ENCODE results near the gene LTF.

Gene LTF

GRCh38 chr3:46484911-46485778 lies 20.4 kb upstream of the LTF start:
- no peaks in the 10 kb centered on the region for H3K36me3 ChIP-seq (ENCODE audit: insufficient read depth, low read length)
- TF ChIP-seq FOXP2 (optimal IDR thresholded peaks at IDR 0.05; ENCODE audit: control extremely low read depth, extremely low read length, insufficient read depth) (no peak), POLR2AphosphoS5 (IDR thresholded peaks at IDR 0.05; ENCODE audit: borderline replicate concordance, low read depth, low read length) (no peak), EZH2 (IDR thresholded peaks at IDR 0.05) (no peak)
- no peak overlapping the region for H3K9ac ChIP-seq (ENCODE audit: insufficient read length)
- no peak overlapping the region for H3K4me3 ChIP-seq
- H3K27ac ChIP-seq, result no peak overlapping the region
- no peak for DNase-seq (ENCODE audit: low read depth, low spot score)
- H3K9me3 ChIP-seq (ENCODE audit: low read depth, low read length), result no peaks in the 10 kb centered on the region

- TF ChIP-seq EZH2 (IDR thresholded peaks at IDR 0.05), result no peak
- no peak for DNase-seq (ENCODE audit: low read depth, low spot score)
- no peak overlapping the region for H3K27ac ChIP-seq
- no peaks in the 10 kb centered on the region for H3K36me3 ChIP-seq (ENCODE audit: insufficient read depth, low read length)
- no peak overlapping the region for H3K4me3 ChIP-seq
- H3K9ac ChIP-seq (ENCODE audit: insufficient read length), result no peak overlapping the region
- H3K9me3 ChIP-seq (ENCODE audit: low read depth, low read length), result no peaks in the 10 kb centered on the region
These were observed 19.7 kb upstream of the LTF start for GRCh38 chr3:46484388-46484787.

GRCh38 chr3:46483825-46484224 lies 19.1 kb upstream of the LTF start:
- no peak overlapping the region for H3K27ac ChIP-seq
- no peaks in the 10 kb centered on the region for H3K9me3 ChIP-seq (ENCODE audit: low read depth, low read length)
- no peak overlapping the region for H3K9ac ChIP-seq (ENCODE audit: insufficient read length)
- no peak for DNase-seq (ENCODE audit: low read depth, low spot score)
- no peak overlapping the region for H3K4me3 ChIP-seq
- TF ChIP-seq POLR2AphosphoS5 (IDR thresholded peaks at IDR 0.05; ENCODE audit: borderline replicate concordance, low read depth, low read length) (no peak), EZH2 (IDR thresholded peaks at IDR 0.05) (no peak), FOXP2 (optimal IDR thresholded peaks at IDR 0.05; ENCODE audit: control extremely low read depth, extremely low read length, insufficient read depth) (no peak)
- no peaks in the 10 kb centered on the region for H3K36me3 ChIP-seq (ENCODE audit: insufficient read depth, low read length)

GRCh38 chr3:46482632-46483350 lies 18.1 kb upstream of the LTF start:
- TF ChIP-seq POLR2AphosphoS5 (IDR thresholded peaks at IDR 0.05; ENCODE audit: borderline replicate concordance, low read depth, low read length), result no peak
- no peak for TF ChIP-seq FOXP2 (optimal IDR thresholded peaks at IDR 0.05; ENCODE audit: control extremely low read depth, extremely low read length, insufficient read depth)
- TF ChIP-seq EZH2 (IDR thresholded peaks at IDR 0.05), result no peak
- Histone ChIP-seq H3K27ac (no peak overlapping the region), H3K36me3 (ENCODE audit: insufficient read depth, low read length) (no peaks in the 10 kb centered on the region), H3K4me3 (no peak overlapping the region), H3K9me3 (ENCODE audit: low read depth, low read length) (no peaks in the 10 kb centered on the region), H3K9ac (ENCODE audit: insufficient read length) (no peak overlapping the region)
- DNase-seq (ENCODE audit: low read depth, low spot score), result no peak

- no peak overlapping the region for H3K27ac ChIP-seq
- no peak overlapping the region for H3K4me3 ChIP-seq
- no peak for DNase-seq (ENCODE audit: low read depth, low spot score)
- H3K9ac ChIP-seq (ENCODE audit: insufficient read length), result no peak overlapping the region
- TF ChIP-seq FOXP2 (optimal IDR thresholded peaks at IDR 0.05; ENCODE audit: control extremely low read depth, extremely low read length, insufficient read depth), result no peak
- TF ChIP-seq EZH2 (IDR thresholded peaks at IDR 0.05), result no peak
- no peak for TF ChIP-seq POLR2AphosphoS5 (IDR thresholded peaks at IDR 0.05; ENCODE audit: borderline replicate concordance, low read depth, low read length)
- no peaks in the 10 kb centered on the region for H3K36me3 ChIP-seq (ENCODE audit: insufficient read depth, low read length)
- H3K9me3 ChIP-seq (ENCODE audit: low read depth, low read length), result no peaks in the 10 kb centered on the region
These were observed 16.9 kb upstream of the LTF start for GRCh38 chr3:46481636-46482035.

- no peak overlapping the region for H3K9ac ChIP-seq (ENCODE audit: insufficient read length)
- no peak for DNase-seq (ENCODE audit: low read depth, low spot score)
- TF ChIP-seq EZH2 (IDR thresholded peaks at IDR 0.05) (no peak), POLR2AphosphoS5 (IDR thresholded peaks at IDR 0.05; ENCODE audit: borderline replicate concordance, low read depth, low read length) (no peak), FOXP2 (optimal IDR thresholded peaks at IDR 0.05; ENCODE audit: control extremely low read depth, extremely low read length, insufficient read depth) (no peak)
- no peaks in the 10 kb centered on the region for H3K36me3 ChIP-seq (ENCODE audit: insufficient read depth, low read length)
- no peak overlapping the region for H3K27ac ChIP-seq
- no peaks in the 10 kb centered on the region for H3K9me3 ChIP-seq (ENCODE audit: low read depth, low read length)
- H3K4me3 ChIP-seq, result no peak overlapping the region
These were observed 15.9 kb upstream of the LTF start for GRCh38 chr3:46480491-46481195.

GRCh38 chr3:46479696-46480095 lies 15.0 kb upstream of the LTF start:
- Histone ChIP-seq H3K27ac (no peak overlapping the region), H3K4me3 (no peak overlapping the region), H3K9ac (ENCODE audit: insufficient read length) (no peak overlapping the region), H3K36me3 (ENCODE audit: insufficient read depth, low read length) (no peaks in the 10 kb centered on the region), H3K9me3 (ENCODE audit: low read depth, low read length) (no peaks in the 10 kb centered on the region)
- DNase-seq (ENCODE audit: low read depth, low spot score), result no peak
- TF ChIP-seq POLR2AphosphoS5 (IDR thresholded peaks at IDR 0.05; ENCODE audit: borderline replicate concordance, low read depth, low read length) (no peak), FOXP2 (optimal IDR thresholded peaks at IDR 0.05; ENCODE audit: control extremely low read depth, extremely low read length, insufficient read depth) (no peak), EZH2 (IDR thresholded peaks at IDR 0.05) (no peak)

GRCh38 chr3:46479021-46479420 lies 14.3 kb upstream of the LTF start:
- no peak for DNase-seq (ENCODE audit: low read depth, low spot score)
- H3K9ac ChIP-seq (ENCODE audit: insufficient read length), result no peak overlapping the region
- no peak overlapping the region for H3K4me3 ChIP-seq
- H3K9me3 ChIP-seq (ENCODE audit: low read depth, low read length), result no peaks in the 10 kb centered on the region
- no peaks in the 10 kb centered on the region for H3K36me3 ChIP-seq (ENCODE audit: insufficient read depth, low read length)
- TF ChIP-seq POLR2AphosphoS5 (IDR thresholded peaks at IDR 0.05; ENCODE audit: borderline replicate concordance, low read depth, low read length) (no peak), EZH2 (IDR thresholded peaks at IDR 0.05) (no peak), FOXP2 (optimal IDR thresholded peaks at IDR 0.05; ENCODE audit: control extremely low read depth, extremely low read length, insufficient read depth) (no peak)
- H3K27ac ChIP-seq, result no peak overlapping the region

All from SK-N-MC (cell line).